ENCODE results near the gene MT2A. TPM values are rescaled to one million over a fixed set of nuclear protein-coding genes. Genes with fewer than 3 reads are reported as not detected.

The MT2A gene
- total and polyA plus RNA-seq, 2 of the 13 experiments (the other 11 are each of a cell fraction or from before 2014, with no cell fraction given), result 135 to 371 TPM

DNA sequence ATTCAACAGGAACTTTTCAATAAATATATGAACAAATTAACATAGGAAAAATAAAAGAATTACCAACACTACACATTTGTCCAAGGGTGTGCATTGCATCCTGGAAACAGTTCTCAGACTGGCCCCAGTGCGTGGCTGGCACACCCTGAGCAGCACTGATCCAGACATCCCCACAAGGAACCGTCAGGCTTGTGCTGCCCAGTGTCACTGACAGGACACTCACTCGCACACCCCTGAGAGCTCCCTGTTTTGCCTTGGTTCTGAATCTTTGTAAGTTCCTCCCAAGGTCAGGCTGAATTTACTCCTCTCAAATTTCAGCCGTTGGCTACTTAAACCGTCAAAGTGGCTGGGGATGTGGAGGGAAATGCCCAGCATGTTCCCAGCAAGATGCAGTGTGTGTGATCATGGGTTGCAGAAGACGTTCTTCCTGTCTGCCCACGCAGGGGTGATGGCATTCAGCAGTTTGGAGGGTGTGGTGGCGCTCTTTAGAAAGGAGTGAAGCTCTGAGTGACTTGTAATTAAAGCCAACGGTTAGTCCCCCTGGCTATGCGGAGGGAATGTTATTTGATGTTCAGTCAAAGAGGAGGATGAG lies 1.7 kb downstream of the MT2A start (continued):
- TF ChIP-seq, protein P1, sequence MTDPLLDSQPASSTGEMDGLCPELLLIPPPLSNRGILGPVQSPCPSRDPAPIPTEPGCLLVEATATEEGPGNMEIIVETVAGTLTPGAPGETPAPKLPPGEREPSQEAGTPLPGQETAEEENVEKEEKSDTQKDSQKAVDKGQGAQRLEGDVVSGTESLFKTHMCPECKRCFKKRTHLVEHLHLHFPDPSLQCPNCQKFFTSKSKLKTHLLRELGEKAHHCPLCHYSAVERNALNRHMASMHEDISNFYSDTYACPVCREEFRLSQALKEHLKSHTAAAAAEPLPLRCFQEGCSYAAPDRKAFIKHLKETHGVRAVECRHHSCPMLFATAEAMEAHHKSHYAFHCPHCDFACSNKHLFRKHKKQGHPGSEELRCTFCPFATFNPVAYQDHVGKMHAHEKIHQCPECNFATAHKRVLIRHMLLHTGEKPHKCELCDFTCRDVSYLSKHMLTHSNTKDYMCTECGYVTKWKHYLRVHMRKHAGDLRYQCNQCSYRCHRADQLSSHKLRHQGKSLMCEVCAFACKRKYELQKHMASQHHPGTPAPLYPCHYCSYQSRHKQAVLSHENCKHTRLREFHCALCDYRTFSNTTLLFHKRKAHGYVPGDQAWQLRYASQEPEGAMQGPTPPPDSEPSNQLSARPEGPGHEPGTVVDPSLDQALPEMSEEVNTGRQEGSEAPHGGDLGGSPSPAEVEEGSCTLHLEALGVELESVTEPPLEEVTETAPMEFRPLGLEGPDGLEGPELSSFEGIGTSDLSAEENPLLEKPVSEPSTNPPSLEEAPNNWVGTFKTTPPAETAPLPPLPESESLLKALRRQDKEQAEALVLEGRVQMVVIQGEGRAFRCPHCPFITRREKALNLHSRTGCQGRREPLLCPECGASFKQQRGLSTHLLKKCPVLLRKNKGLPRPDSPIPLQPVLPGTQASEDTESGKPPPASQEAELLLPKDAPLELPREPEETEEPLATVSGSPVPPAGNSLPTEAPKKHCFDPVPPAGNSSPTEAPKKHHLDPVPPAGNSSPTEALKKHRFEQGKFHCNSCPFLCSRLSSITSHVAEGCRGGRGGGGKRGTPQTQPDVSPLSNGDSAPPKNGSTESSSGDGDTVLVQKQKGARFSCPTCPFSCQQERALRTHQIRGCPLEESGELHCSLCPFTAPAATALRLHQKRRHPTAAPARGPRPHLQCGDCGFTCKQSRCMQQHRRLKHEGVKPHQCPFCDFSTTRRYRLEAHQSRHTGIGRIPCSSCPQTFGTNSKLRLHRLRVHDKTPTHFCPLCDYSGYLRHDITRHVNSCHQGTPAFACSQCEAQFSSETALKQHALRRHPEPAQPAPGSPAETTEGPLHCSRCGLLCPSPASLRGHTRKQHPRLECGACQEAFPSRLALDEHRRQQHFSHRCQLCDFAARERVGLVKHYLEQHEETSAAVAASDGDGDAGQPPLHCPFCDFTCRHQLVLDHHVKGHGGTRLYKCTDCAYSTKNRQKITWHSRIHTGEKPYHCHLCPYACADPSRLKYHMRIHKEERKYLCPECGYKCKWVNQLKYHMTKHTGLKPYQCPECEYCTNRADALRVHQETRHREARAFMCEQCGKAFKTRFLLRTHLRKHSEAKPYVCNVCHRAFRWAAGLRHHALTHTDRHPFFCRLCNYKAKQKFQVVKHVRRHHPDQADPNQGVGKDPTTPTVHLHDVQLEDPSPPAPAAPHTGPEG (CRISPR knock-in tag; IDR thresholded peaks at IDR 0.05), result no peak
- no peak for TF ChIP-seq ZNF274 (CRISPR knock-in tag; IDR thresholded peaks at IDR 0.05)
- TF ChIP-seq, protein P2, sequence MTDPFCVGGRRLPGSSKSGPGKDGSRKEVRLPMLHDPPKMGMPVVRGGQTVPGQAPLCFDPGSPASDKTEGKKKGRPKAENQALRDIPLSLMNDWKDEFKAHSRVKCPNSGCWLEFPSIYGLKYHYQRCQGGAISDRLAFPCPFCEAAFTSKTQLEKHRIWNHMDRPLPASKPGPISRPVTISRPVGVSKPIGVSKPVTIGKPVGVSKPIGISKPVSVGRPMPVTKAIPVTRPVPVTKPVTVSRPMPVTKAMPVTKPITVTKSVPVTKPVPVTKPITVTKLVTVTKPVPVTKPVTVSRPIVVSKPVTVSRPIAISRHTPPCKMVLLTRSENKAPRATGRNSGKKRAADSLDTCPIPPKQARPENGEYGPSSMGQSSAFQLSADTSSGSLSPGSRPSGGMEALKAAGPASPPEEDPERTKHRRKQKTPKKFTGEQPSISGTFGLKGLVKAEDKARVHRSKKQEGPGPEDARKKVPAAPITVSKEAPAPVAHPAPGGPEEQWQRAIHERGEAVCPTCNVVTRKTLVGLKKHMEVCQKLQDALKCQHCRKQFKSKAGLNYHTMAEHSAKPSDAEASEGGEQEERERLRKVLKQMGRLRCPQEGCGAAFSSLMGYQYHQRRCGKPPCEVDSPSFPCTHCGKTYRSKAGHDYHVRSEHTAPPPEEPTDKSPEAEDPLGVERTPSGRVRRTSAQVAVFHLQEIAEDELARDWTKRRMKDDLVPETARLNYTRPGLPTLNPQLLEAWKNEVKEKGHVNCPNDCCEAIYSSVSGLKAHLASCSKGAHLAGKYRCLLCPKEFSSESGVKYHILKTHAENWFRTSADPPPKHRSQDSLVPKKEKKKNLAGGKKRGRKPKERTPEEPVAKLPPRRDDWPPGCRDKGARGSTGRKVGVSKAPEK (CRISPR knock-in tag; IDR thresholded peaks at IDR 0.05; ENCODE audit: borderline replicate concordance), result no peak
- TF ChIP-seq, protein P3, sequence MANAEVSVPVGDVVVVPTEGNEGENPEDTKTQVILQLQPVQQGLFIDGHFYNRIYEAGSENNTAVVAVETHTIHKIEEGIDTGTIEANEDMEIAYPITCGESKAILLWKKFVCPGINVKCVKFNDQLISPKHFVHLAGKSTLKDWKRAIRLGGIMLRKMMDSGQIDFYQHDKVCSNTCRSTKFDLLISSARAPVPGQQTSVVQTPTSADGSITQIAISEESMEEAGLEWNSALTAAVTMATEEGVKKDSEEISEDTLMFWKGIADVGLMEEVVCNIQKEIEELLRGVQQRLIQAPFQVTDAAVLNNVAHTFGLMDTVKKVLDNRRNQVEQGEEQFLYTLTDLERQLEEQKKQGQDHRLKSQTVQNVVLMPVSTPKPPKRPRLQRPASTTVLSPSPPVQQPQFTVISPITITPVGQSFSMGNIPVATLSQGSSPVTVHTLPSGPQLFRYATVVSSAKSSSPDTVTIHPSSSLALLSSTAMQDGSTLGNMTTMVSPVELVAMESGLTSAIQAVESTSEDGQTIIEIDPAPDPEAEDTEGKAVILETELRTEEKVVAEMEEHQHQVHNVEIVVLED (CRISPR knock-in tag; IDR thresholded peaks at IDR 0.05; ENCODE audit: borderline replicate concordance), result no peak
- TF ChIP-seq ZBTB3 (CRISPR knock-in tag; IDR thresholded peaks at IDR 0.05; ENCODE audit: borderline replicate concordance, low read depth), result no peak
- no peak for TF ChIP-seq NFE2L1 (CRISPR knock-in tag; IDR thresholded peaks at IDR 0.05; ENCODE audit: borderline replicate concordance)
- TF ChIP-seq ZNF652 (CRISPR knock-in tag; IDR thresholded peaks at IDR 0.05; ENCODE audit: borderline replicate concordance, low read depth), result no peak
- no peak for TF ChIP-seq TAF15 (IDR thresholded peaks at IDR 0.05; ENCODE audit: low read depth, low read length, poor library complexity, severe bottlenecking)
- TF ChIP-seq ZNF883 (CRISPR knock-in tag; IDR thresholded peaks at IDR 0.05; ENCODE audit: not compliant biosample characterization), result no peak
- no peak for TF ChIP-seq REXO4 (CRISPR knock-in tag; IDR thresholded peaks at IDR 0.05; ENCODE audit: borderline replicate concordance)
- TF ChIP-seq, protein P4, sequence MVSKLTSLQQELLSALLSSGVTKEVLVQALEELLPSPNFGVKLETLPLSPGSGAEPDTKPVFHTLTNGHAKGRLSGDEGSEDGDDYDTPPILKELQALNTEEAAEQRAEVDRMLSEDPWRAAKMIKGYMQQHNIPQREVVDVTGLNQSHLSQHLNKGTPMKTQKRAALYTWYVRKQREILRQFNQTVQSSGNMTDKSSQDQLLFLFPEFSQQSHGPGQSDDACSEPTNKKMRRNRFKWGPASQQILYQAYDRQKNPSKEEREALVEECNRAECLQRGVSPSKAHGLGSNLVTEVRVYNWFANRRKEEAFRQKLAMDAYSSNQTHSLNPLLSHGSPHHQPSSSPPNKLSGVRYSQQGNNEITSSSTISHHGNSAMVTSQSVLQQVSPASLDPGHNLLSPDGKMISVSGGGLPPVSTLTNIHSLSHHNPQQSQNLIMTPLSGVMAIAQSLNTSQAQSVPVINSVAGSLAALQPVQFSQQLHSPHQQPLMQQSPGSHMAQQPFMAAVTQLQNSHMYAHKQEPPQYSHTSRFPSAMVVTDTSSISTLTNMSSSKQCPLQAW (CRISPR knock-in tag; IDR thresholded peaks at IDR 0.05), result peak; percentile 53; the same call in 1 of the 2 replicates
- TF ChIP-seq ZNF235 (CRISPR knock-in tag; IDR thresholded peaks at IDR 0.05; ENCODE audit: borderline replicate concordance), result no peak
- no peak for TF ChIP-seq XRCC5 (optimal IDR thresholded peaks at IDR 0.05; ENCODE audit: low read length)
- TF ChIP-seq NFE2 (CRISPR knock-in tag; IDR thresholded peaks at IDR 0.05), result no peak
- no peak for TF ChIP-seq TOE1 (CRISPR knock-in tag; IDR thresholded peaks at IDR 0.05)
- TF ChIP-seq PTBP1 (IDR thresholded peaks at IDR 0.05; ENCODE audit: low read depth, low read length, poor library complexity, severe bottlenecking), result no peak
